HFFc6 (cell line): ENCODE measurements around the gene NOP10. TPM values are rescaled to one million over a fixed set of nuclear protein-coding genes. Genes with fewer than 3 reads are reported as not detected.
A peak's percentile ranks its signal among the peaks of the same experiment; 100 is the strongest.
"Not testable (repeated sequence)": the region's sequence is repeated elsewhere in the genome, so short reads cannot be mapped to it uniquely, and the experiment has no call there.

Experiments
- DNase-seq: peaks from one replicate; pipeline ENCODE4 v3.0.0-alpha.2; 2018
- H3K27ac Mint-ChIP-seq: 2 replicates; pipeline ENCODE4 v1.8.0; 2020; ENCODE audit warnings: mild to moderate bottlenecking, mixed read lengths
- H3K27me3 Mint-ChIP-seq: 2 replicates; pipeline ENCODE4 v1.8.0; 2021; ENCODE audit warnings: mild to moderate bottlenecking, moderate library complexity, mixed read lengths; ENCODE audit not compliant: insufficient read depth
- H3K36me3 Mint-ChIP-seq: 2 replicates; pipeline ENCODE4 v1.8.0; 2021; ENCODE audit warnings: low read depth, mixed read lengths
- H3K4me1 Mint-ChIP-seq: 2 replicates; pipeline ENCODE4 v1.8.0; 2020; ENCODE audit warnings: low read depth, mixed read lengths
- H3K4me3 Mint-ChIP-seq: 2 replicates; pipeline ENCODE4 v1.8.0; 2020; ENCODE audit warnings: mild to moderate bottlenecking, moderate library complexity, mixed read lengths
- H3K9me3 Mint-ChIP-seq: 2 replicates; pipeline ENCODE4 v1.8.0; 2020; ENCODE audit warnings: mild to moderate bottlenecking, mixed read lengths
- CTCF ChIP-seq: fragments of 200-600 bp; sonication (generic); IDR thresholded peaks from 2 replicates; pipeline ENCODE4 v1.5.0; 2021; ENCODE audit warnings: antibody characterized with exemption, mild to moderate bottlenecking
- long read RNA-seq: library from polyadenylated mRNA; unstranded; transcript quantifications from one replicate; pipeline ENCODE4 v2.0.0, GENCODE V29; 2019
- total RNA-seq, 6 experiments: library from RNA; stranded (reverse); fragmentation: NEBNext Ultra II Directional; extraction: Animal tissue kit (Norgen Biotek cat#: 25700); gene quantifications; 2 replicates in 1 of 6; 3 replicates in 5 of 6; pipeline ENCODE4 v1.2.3, GENCODE V29; 2021

Gene NOP10
- total RNA-seq: 100 to 1,000 TPM; 183 to 226 (median 200) TPM
- long read RNA-seq, transcript NOP10-201 (2 exons, 554 nt): major isoform, 175 of 179 reads
- long read RNA-seq, partial matches to known transcripts: 0 of 179 reads
- long read RNA-seq, other reads (novel, unspliced or antisense): 4 of 179 reads

DNA sequence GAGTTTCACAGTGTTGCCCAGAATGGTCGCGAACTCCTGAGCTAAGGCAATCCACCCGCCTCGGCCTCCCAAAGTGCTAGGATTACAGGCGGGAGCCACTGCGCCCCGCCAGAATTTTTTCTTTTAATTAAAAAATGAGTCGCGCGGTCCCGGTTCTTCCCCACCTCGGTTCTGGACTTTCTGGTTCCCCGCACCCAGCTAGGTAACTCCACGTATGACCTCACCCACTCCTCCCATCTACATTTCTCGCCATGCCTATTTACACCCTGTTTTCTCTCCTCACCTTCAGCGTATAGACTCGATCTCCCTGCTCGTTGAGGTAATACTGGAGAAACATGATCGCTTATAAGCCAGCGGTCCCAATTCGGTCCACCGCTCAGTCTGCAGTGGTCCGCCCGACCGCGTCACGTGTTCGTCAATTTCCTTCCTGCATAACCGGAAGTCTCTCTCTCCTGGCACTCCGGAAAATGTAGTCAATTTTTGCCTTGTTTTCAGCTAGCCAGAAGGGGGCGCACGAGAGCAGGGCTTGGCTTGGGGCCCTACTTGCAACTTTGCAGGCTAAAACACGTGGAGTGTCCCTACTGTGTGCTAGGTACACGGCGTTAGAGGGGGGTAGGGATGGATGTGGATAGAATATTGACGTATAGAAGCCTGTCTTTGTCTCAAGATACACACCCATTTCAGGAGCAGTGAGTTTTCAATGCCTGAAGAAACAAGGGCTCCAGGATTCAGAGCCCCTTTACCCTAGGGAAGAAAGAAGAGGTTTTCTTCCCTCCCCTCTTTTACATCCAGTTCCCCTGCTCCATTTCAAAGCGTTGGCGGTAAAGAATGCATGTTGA is at the start of gene NOP10, which contains the start of gene NUTM1:
TSS of gene NOP10 (minus strand) at position 400 of the 839 bp plus-strand sequence. CDS start at position 337, 63 bp downstream.
TSS of gene NUTM1 (plus strand) at position 579 of the 839 bp plus-strand sequence. CDS start 382 bp downstream, outside the sequence.
- Mint-ChIP-seq H3K27me3 (peaks cover 5% of the 10 kb centered on the region; the same call in 1 of the 2 replicates), H3K27ac (peak within 1 kb of the TSS; percentile 55), H3K4me1 (peaks cover 17% of the 10 kb centered on the region), H3K4me3 (no peak within 1 kb of the TSS), H3K36me3 (peaks cover 18% of the 10 kb centered on the region), H3K9me3 (peaks cover 4% of the 10 kb centered on the region)
- peak; percentile 99 for TF ChIP-seq CTCF
- peak; percentile 91 for DNase-seq

DNA sequence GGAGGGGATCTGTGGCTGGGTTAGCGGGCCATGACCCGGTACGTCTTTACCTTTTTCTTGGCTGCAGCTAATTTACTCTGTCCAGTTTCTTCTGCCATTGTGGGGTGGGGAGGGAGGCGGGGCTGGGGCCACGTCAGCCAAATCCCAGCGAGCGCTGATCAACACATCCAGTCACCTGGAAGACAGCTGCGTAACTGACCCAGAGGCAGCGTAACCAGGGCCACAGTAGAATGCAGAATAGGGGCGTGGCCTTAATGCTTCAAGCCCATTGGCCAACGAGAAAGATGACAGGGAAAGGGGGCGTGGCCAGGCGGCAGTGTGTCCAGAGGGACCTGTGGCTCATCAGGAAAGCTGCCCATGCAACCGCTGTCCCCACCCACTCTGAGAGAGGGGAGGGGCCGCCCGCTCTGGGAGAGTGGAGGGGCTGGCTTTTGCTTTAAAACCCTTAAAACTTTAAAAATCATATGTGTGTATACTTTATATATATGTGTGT is 46.7 kb upstream of the NOP10 start:
- H3K4me3 Mint-ChIP-seq, H3K36me3 Mint-ChIP-seq, H3K27ac Mint-ChIP-seq, H3K27me3 Mint-ChIP-seq, DNase-seq, H3K4me1 Mint-ChIP-seq, H3K9me3 Mint-ChIP-seq: not testable (repeated sequence)

GRCh38 chr15:34381829-34382521 is 39.0 kb upstream of the NOP10 start:
- H3K36me3 Mint-ChIP-seq, H3K9me3 Mint-ChIP-seq, H3K27ac Mint-ChIP-seq, H3K4me1 Mint-ChIP-seq, DNase-seq, H3K4me3 Mint-ChIP-seq: not testable (repeated sequence)
- H3K27me3 Mint-ChIP-seq: peaks cover 11% of the 10 kb centered on the region

DNA sequence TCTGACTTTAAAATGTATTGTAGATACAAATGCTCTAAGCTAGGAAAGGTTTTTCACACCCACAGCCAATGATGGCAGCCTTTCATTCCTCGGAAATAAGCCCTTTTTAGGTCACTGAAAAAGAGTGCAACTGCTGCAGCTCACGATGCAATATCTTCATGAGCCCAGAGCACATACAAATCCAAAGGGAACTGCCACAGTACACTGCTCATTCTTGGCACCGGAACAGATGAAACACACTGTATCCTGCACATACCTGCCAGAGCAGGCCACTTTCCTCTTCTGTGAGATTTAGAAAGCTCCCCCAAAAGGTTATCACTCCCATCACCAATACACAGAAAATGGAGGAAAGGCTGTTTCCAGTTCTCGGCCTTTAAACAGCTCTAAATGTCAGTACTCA is 37.6 kb upstream of the NOP10 start:
- H3K9me3 Mint-ChIP-seq, H3K4me3 Mint-ChIP-seq, H3K36me3 Mint-ChIP-seq, H3K27ac Mint-ChIP-seq, DNase-seq, H3K4me1 Mint-ChIP-seq: not testable (repeated sequence)
- H3K27me3 Mint-ChIP-seq: peaks cover 17% of the 10 kb centered on the region

GRCh38 chr15:34376856-34377255 is 33.9 kb upstream of the NOP10 start:
- Mint-ChIP-seq H3K4me3 (no peak overlapping the region), H3K9me3 (no peaks in the 10 kb centered on the region), H3K4me1 (no peaks in the 10 kb centered on the region), H3K36me3 (no peaks in the 10 kb centered on the region), H3K27me3 (peaks cover 17% of the 10 kb centered on the region), H3K27ac (no peak overlapping the region)
- DNase-seq: no peak
- no peak for TF ChIP-seq CTCF

GRCh38 chr15:34375541-34375940 is 32.6 kb upstream of the NOP10 start:
- H3K27ac Mint-ChIP-seq, H3K4me3 Mint-ChIP-seq, DNase-seq: not testable (repeated sequence)

GRCh38 chr15:34374816-34375215 is 31.9 kb upstream of the NOP10 start:
- H3K27ac Mint-ChIP-seq: no peak overlapping the region
- DNase-seq: no peak
- no peak overlapping the region for H3K4me3 Mint-ChIP-seq
- H3K36me3 Mint-ChIP-seq: no peaks in the 10 kb centered on the region
- peaks cover 17% of the 10 kb centered on the region for H3K27me3 Mint-ChIP-seq
- peaks cover 8% of the 10 kb centered on the region for H3K4me1 Mint-ChIP-seq
- TF ChIP-seq CTCF: no peak
- H3K9me3 Mint-ChIP-seq: no peaks in the 10 kb centered on the region

More at GRCh38 chr15:34375541-34375940, 32.6 kb upstream of the NOP10 start:
- H3K9me3 Mint-ChIP-seq, H3K36me3 Mint-ChIP-seq, H3K4me1 Mint-ChIP-seq: not testable (repeated sequence)
- H3K27me3 Mint-ChIP-seq: peaks cover 17% of the 10 kb centered on the region
